ENCODE data around the gene GRB10.

DNA sequence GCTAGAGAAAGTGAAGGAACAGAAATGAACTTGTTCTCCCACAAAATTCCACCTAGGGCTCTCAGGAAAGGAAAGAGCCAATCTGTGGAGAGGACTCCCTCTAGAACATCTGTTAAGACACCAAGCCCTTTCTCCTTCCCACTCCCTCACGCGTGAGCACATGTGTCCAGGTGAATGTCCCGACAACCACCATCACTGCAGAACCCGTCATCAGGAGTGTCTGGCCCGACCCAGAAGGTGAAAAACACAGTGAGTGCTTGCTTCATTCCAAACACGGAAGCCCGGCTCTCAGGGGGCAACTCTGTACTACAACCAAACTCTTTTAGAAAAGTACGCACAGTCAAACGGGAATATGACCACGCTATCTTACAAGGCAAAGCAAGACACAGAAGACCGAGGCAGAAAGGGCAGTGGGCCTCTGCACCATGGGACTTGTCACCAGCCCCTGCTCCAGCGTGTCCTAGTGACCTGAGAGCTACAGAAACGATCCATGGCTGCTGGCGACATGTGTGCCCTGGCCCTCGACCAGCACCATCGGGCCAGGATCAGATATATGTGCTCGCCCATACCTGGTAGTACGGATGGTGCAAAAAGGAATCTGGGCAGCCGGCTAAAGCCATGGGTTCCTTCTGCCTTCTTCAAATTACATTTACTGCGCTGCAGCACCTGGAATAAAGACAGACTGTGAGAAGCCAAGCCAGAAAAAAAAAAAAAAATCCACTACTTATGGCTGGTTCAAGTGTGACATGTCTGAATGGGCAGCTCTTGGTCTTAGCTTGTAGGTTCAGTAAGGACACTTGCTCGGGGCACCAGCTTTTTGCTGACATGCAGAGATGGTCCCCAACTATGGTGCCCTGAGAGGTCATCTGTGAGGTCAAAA lies 50.8 kb downstream of the GRB10 start:
- TF ChIP-seq, protein P1, sequence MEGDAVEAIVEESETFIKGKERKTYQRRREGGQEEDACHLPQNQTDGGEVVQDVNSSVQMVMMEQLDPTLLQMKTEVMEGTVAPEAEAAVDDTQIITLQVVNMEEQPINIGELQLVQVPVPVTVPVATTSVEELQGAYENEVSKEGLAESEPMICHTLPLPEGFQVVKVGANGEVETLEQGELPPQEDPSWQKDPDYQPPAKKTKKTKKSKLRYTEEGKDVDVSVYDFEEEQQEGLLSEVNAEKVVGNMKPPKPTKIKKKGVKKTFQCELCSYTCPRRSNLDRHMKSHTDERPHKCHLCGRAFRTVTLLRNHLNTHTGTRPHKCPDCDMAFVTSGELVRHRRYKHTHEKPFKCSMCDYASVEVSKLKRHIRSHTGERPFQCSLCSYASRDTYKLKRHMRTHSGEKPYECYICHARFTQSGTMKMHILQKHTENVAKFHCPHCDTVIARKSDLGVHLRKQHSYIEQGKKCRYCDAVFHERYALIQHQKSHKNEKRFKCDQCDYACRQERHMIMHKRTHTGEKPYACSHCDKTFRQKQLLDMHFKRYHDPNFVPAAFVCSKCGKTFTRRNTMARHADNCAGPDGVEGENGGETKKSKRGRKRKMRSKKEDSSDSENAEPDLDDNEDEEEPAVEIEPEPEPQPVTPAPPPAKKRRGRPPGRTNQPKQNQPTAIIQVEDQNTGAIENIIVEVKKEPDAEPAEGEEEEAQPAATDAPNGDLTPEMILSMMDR (IDR thresholded peaks at IDR 0.05) = no peak
- TF ChIP-seq POLR2A (IDR thresholded peaks at IDR 0.05) = no peak

All from Peyer's patch (tissue), 4 donors.